ENCODE measurements around the gene CBX1.
"Not testable (repeated sequence)": the region's sequence is repeated elsewhere in the genome, so short reads cannot be mapped to it uniquely, and the experiment has no call there.

CBX1 gene

GRCh38 chr17:48074322-48075081 is 26.8 kb downstream of the CBX1 start:
- 0 out of 2 replicates have a peak, but pooled peaks cover 3% of the 10 kb centered on the region for H3K36me3 ChIP-seq (replicated peaks; ENCODE audit: insufficient read depth, low read length)
- no peak for TF ChIP-seq EZH2phosphoT487 (IDR thresholded peaks at IDR 0.05; ENCODE audit: low read length)
- peak; percentile 82 for TF ChIP-seq CTCF (IDR thresholded peaks at IDR 0.05; ENCODE audit: low read length)

GRCh38 chr17:48073566-48074094 is 27.6 kb downstream of the CBX1 start:
- not testable (repeated sequence) for H3K9ac ChIP-seq (ENCODE audit: low read length); H3K79me2 ChIP-seq (ENCODE audit: low read length); H3K27me3 ChIP-seq (replicated peaks; ENCODE audit: insufficient read depth, low read length); H3K9me3 ChIP-seq (replicated peaks; ENCODE audit: insufficient read depth, low read length); H3K9me2 ChIP-seq (replicated peaks; ENCODE audit: insufficient read depth, low read length); H4K20me1 ChIP-seq (ENCODE audit: insufficient read depth, low read length); H3K36me3 ChIP-seq (replicated peaks; ENCODE audit: insufficient read depth, low read length); H3K4me1 ChIP-seq (ENCODE audit: low read length); H3F3A ChIP-seq (ENCODE audit: insufficient read depth, low read length); DNase-seq; H3K27ac ChIP-seq (ENCODE audit: low read length); H3K4me3 ChIP-seq (ENCODE audit: low read length); H3K4me2 ChIP-seq (ENCODE audit: low read depth, low read length); H2AFZ ChIP-seq (ENCODE audit: low read length)

More at GRCh38 chr17:48074322-48075081, 26.8 kb downstream of the CBX1 start:
- Histone ChIP-seq H3F3A (ENCODE audit: insufficient read depth, low read length) (0 out of 2 replicates have a peak, but pooled peaks cover 8% of the 10 kb centered on the region), H4K20me1 (ENCODE audit: insufficient read depth, low read length) (no peaks in the 10 kb centered on the region), H2AFZ (ENCODE audit: low read length) (no peak overlapping the region), H3K9ac (ENCODE audit: low read length) (no peak overlapping the region), H3K79me2 (ENCODE audit: low read length) (peaks cover 14% of the 10 kb centered on the region), H3K4me1 (ENCODE audit: low read length) (no peaks in the 10 kb centered on the region), H3K4me3 (ENCODE audit: low read length) (no peak overlapping the region), H3K4me2 (ENCODE audit: low read depth, low read length) (no peak overlapping the region), H3K27ac (ENCODE audit: low read length) (no peak overlapping the region), H3K9me3 (replicated peaks; ENCODE audit: insufficient read depth, low read length) (no peaks in the 10 kb centered on the region), H3K27me3 (replicated peaks; ENCODE audit: insufficient read depth, low read length) (no peaks in the 10 kb centered on the region), H3K9me2 (replicated peaks; ENCODE audit: insufficient read depth, low read length) (no peaks in the 10 kb centered on the region)
- DNase-seq = peak; percentile 71

GRCh38 chr17:48072811-48073210 is 28.5 kb downstream of the CBX1 start:
- not testable (repeated sequence) for H3K9me3 ChIP-seq (replicated peaks; ENCODE audit: insufficient read depth, low read length); H3K4me1 ChIP-seq (ENCODE audit: low read length); H3K9ac ChIP-seq (ENCODE audit: low read length); H3K9me2 ChIP-seq (replicated peaks; ENCODE audit: insufficient read depth, low read length); H4K20me1 ChIP-seq (ENCODE audit: insufficient read depth, low read length); H3K79me2 ChIP-seq (ENCODE audit: low read length); H2AFZ ChIP-seq (ENCODE audit: low read length); H3K27ac ChIP-seq (ENCODE audit: low read length); H3K4me2 ChIP-seq (ENCODE audit: low read depth, low read length); H3K27me3 ChIP-seq (replicated peaks; ENCODE audit: insufficient read depth, low read length); H3K4me3 ChIP-seq (ENCODE audit: low read length); DNase-seq; H3K36me3 ChIP-seq (replicated peaks; ENCODE audit: insufficient read depth, low read length); H3F3A ChIP-seq (ENCODE audit: insufficient read depth, low read length)

- Histone ChIP-seq H2AFZ (ENCODE audit: low read length) (no peak overlapping the region), H4K20me1 (ENCODE audit: insufficient read depth, low read length) (no peaks in the 10 kb centered on the region), H3K4me1 (ENCODE audit: low read length) (no peaks in the 10 kb centered on the region), H3F3A (ENCODE audit: insufficient read depth, low read length) (0 out of 2 replicates have a peak, but pooled peaks cover 8% of the 10 kb centered on the region), H3K9ac (ENCODE audit: low read length) (no peak overlapping the region), H3K27me3 (replicated peaks; ENCODE audit: insufficient read depth, low read length) (no peaks in the 10 kb centered on the region), H3K36me3 (replicated peaks; ENCODE audit: insufficient read depth, low read length) (0 out of 2 replicates have a peak, but pooled peaks cover 3% of the 10 kb centered on the region), H3K4me2 (ENCODE audit: low read depth, low read length) (no peak overlapping the region), H3K4me3 (ENCODE audit: low read length) (no peak overlapping the region), H3K9me2 (replicated peaks; ENCODE audit: insufficient read depth, low read length) (no peaks in the 10 kb centered on the region), H3K79me2 (ENCODE audit: low read length) (peaks cover 3% of the 10 kb centered on the region; the same call in 1 of the 2 replicates), H3K27ac (ENCODE audit: low read length) (no peak overlapping the region), H3K9me3 (replicated peaks; ENCODE audit: insufficient read depth, low read length) (no peaks in the 10 kb centered on the region)
- TF ChIP-seq EZH2 (optimal IDR thresholded peaks at IDR 0.05; ENCODE audit: low read depth, low read length) = no peak
- no peak for TF ChIP-seq CTCF (IDR thresholded peaks at IDR 0.05; ENCODE audit: low read length)
- TF ChIP-seq EZH2phosphoT487 (IDR thresholded peaks at IDR 0.05; ENCODE audit: low read length) = no peak
- no peak for DNase-seq
Observed at GRCh38 chr17:48071654-48072053, 29.6 kb downstream of the CBX1 start.
